Endothelial cell of umbilical vein (primary cell): ENCODE data around the gene KIDINS220. TPM values are rescaled to one million over a fixed set of nuclear protein-coding genes. Genes with fewer than 3 reads are reported as not detected.

Source experiments
- BruUV-seq: library from RNA; stranded (reverse); fragments of 400-500 nt; replicated peaks from 2 replicates; lab custom pipeline; 2021; lab: Mats Ljungman, UMichigan
- CTCF ChIA-PET: fragments of 300-600, 350-600 bp; sonication (Branson Sonifier 250); formaldehyde crosslinking; loops from one replicate; lab custom pipeline; 2021; ENCODE audit warnings: antibody characterized with exemption, inconsistent platforms; lab: Charles Lee
- POLR2A ChIA-PET: fragments of 300-600, 350-600 bp; sonication (Branson Sonifier 250); formaldehyde crosslinking; loops from one replicate; lab custom pipeline; 2021; ENCODE audit warnings: antibody characterized with exemption, inconsistent platforms; lab: Charles Lee
- DNase-seq: peaks from one replicate; pipeline ENCODE4 v3.0.0-alpha.2; 2011; ENCODE audit warnings: low read depth, low spot score
- FAIRE-seq: peaks from 2 replicates; lab custom pipeline; 2011; peaks lifted over from hg19 to GRCh38; lab: Jason Lieb, UNC
- H2AFZ ChIP-seq: 2 replicates; pipeline ENCODE4 v1.6.0; 2012; ENCODE audit warnings: low read depth, low read length, control low read depth, inconsistent platforms
- H3K27ac ChIP-seq: 2 replicates; pipeline ENCODE4 v1.5.1; 2011; ENCODE audit warnings: low read depth, mild to moderate bottlenecking, control low read depth, low read length, moderate library complexity; ENCODE audit not compliant: insufficient read depth
- H3K27me3 ChIP-seq, 2 experiments: 2 replicates each; pipeline versions ENCODE4 v1.6.0 to v1.6.1; 2011; ENCODE audit warnings: low read length in 2 of 2, mixed read lengths in 1 of 2; ENCODE audit not compliant: control insufficient read depth in 2 of 2, insufficient read depth in 2 of 2
- H3K36me3 ChIP-seq, 2 experiments: 2 replicates in 1 of 2; 3 replicates in 1 of 2; pipeline ENCODE4 v1.5.1; 2011; ENCODE audit warnings: low read length in 2 of 2, mild to moderate bottlenecking in 1 of 2, moderate library complexity in 1 of 2; ENCODE audit not compliant: control insufficient read depth in 2 of 2, insufficient read depth in 2 of 2; ENCODE audit errors: extremely low read depth in 1 of 2
- H3K4me1 ChIP-seq: 3 replicates; pipeline ENCODE4 v1.5.1; 2011; ENCODE audit warnings: mild to moderate bottlenecking, low read length; ENCODE audit not compliant: control insufficient read depth, insufficient read depth; ENCODE audit errors: extremely low read depth
- H3K4me2 ChIP-seq: 2 replicates; pipeline ENCODE4 v1.6.1; 2011; ENCODE audit warnings: low read length, control low read depth, mixed read lengths; ENCODE audit not compliant: insufficient read depth
- H3K4me3 ChIP-seq, 3 experiments: fragments of 200-600 bp in 1 of 3; sonication (generic), shearing (Covaris generic) in 1 of 3; replicated peaks in 1 of 3; 2 replicates each; pipeline ENCODE4 v1.5.1; 2011 to 2016; ENCODE audit warnings: control low read depth in 3 of 3, low read length in 3 of 3, mild to moderate bottlenecking in 2 of 3, inconsistent platforms in 1 of 3, low read depth in 1 of 3, moderate library complexity in 1 of 3; ENCODE audit not compliant: insufficient read depth in 1 of 3
- H3K79me2 ChIP-seq: 2 replicates; pipeline ENCODE4 v1.6.0; 2012; ENCODE audit warnings: low read length, inconsistent platforms; ENCODE audit not compliant: control insufficient read depth, insufficient read depth
- H3K9ac ChIP-seq: replicated peaks from 2 replicates; pipeline ENCODE3; 2011; ENCODE audit warnings: low read length, control low read depth; ENCODE audit not compliant: insufficient read depth; ENCODE audit errors: extremely low read depth
- H3K9me1 ChIP-seq: replicated peaks from 3 replicates; pipeline ENCODE4 v1.6.0; 2011; ENCODE audit warnings: mild to moderate bottlenecking, low read length; ENCODE audit not compliant: control insufficient read depth, insufficient read depth; ENCODE audit errors: extremely low read depth
- H3K9me3 ChIP-seq: replicated peaks from 2 replicates; pipeline ENCODE4 v1.5.1; 2012; ENCODE audit warnings: low read length, inconsistent platforms; ENCODE audit not compliant: control insufficient read depth, insufficient read depth
- H4K20me1 ChIP-seq: replicated peaks from 2 replicates; pipeline ENCODE3; 2011; ENCODE audit warnings: mild to moderate bottlenecking, low read length; ENCODE audit not compliant: control insufficient read depth, insufficient read depth; ENCODE audit errors: extremely low read depth
- CTCF ChIP-seq, 2 donors: IDR thresholded peaks; 1 replicate in 1 of 2; 2 replicates in 1 of 2; pipeline ENCODE4 v1.5.1; 2011; ENCODE audit warnings: low read length in 2 of 2, mild to moderate bottlenecking in 2 of 2, moderate library complexity in 2 of 2, control low read depth in 1 of 2, inconsistent platforms in 1 of 2, low read depth in 1 of 2; ENCODE audit not compliant: insufficient read depth in 1 of 2; ENCODE audit errors: extremely low read depth in 1 of 2
- EZH2 ChIP-seq: IDR thresholded peaks from 2 replicates; pipeline ENCODE4 v1.6.1; 2012; ENCODE audit warnings: borderline replicate concordance, low read depth, mild to moderate bottlenecking, moderate library complexity, low read length, inconsistent platforms; ENCODE audit not compliant: severe bottlenecking
- FOS ChIP-seq: IDR thresholded peaks from 2 replicates; pipeline ENCODE4 v1.6.1; 2011; ENCODE audit warnings: mild to moderate bottlenecking, low read length, moderate library complexity, borderline replicate concordance; ENCODE audit not compliant: insufficient read depth
- GATA2 ChIP-seq: IDR thresholded peaks from 2 replicates; pipeline ENCODE4 v1.7.0; 2011; ENCODE audit warnings: low read depth, mild to moderate bottlenecking, moderate library complexity, mixed read lengths, low read length; ENCODE audit not compliant: insufficient read length, insufficient read depth
- JUN ChIP-seq: IDR thresholded peaks from 2 replicates; pipeline ENCODE4 v1.6.1; 2011; ENCODE audit warnings: borderline replicate concordance, low read depth; ENCODE audit not compliant: insufficient read length, insufficient read depth
- MAX ChIP-seq: IDR thresholded peaks from 2 replicates; pipeline ENCODE4 v1.6.1; 2011; ENCODE audit not compliant: insufficient read depth, insufficient read length
- MYC ChIP-seq: IDR thresholded peaks from one replicate; pipeline ENCODE4 v1.6.1; 2011; ENCODE audit warnings: mild to moderate bottlenecking, low read depth, low read length
- POLR2A ChIP-seq: IDR thresholded peaks from 2 replicates; pipeline ENCODE4 v1.6.1; 2012; ENCODE audit warnings: low read depth, mild to moderate bottlenecking, control low read depth, low read length
- POLR2AphosphoS5 ChIP-seq: IDR thresholded peaks from 2 replicates; pipeline ENCODE4 v1.6.1; 2012; ENCODE audit warnings: low read depth, mild to moderate bottlenecking, control low read depth, low read length, moderate library complexity; ENCODE audit not compliant: insufficient read depth
- dilution Hi-C: fragments of 300-500 bp; cut with MboI; formaldehyde crosslinking; loops from one replicate; pipeline ENCODE4 v1.15.0; 2019; ENCODE audit warnings: low sequenced_read_pairs; ENCODE audit not compliant: extremely low pct_ligation_motif_present
- intact Hi-C: fragments of 100-400 bp; cut with micrococcal nuclease; formaldehyde crosslinking; loops from one replicate; pipeline ENCODE4 v1.10.0; 2022
- polyA plus RNA-seq, 4 experiments: library from polyadenylated mRNA; depleted of rRNA in 3 of 4; stranded (reverse) in 3 of 4; unstranded in 1 of 4; fragments of >200 nt; gene quantifications; 2 replicates each; pipeline versions ENCODE4 v1.2.1 to v1.2.3, GENCODE V29; 2011 to 2012; ENCODE audit warnings: missing spikeins in 1 of 4
- total RNA-seq: library from RNA; stranded (reverse); gene quantifications from 2 replicates; pipeline ENCODE4 v1.2.3, GENCODE V29; 2021

KIDINS220 gene
- total and polyA plus RNA-seq, 2 donors (not counting 3 experiments of a cell fraction or from before 2014, with no cell fraction given): 33.9 to 41.3 TPM

- intact Hi-C loops: loop anchor here (1.0 to 10.0 kb wide), 4 partner anchors 322 to 1856 kb away; partner anchors contain the start of gene MBOAT2
These were observed 156.3 kb downstream of the KIDINS220 start for GRCh38 chr2:8680822-8681760.

More at GRCh38 chr2:8680822-8681760, 156.3 kb downstream of the KIDINS220 start:
- no peaks in the 10 kb centered on the region for H3K9me3 ChIP-seq
- H3K9ac ChIP-seq: peak overlapping the region; percentile 32
- no TSS peak for BruUV-seq
- CTCF ChIA-PET: interaction anchor here (0.8 to 5.1 kb wide), 4 partner anchors 10 to 1584 kb away, joined by 3 to 66 read pairs (median 4); no protein-coding TSS in a partner anchor
- peak overlapping the region; percentile 57 for H3K4me2 ChIP-seq
- peak overlapping the region; percentile 35 for H2AFZ ChIP-seq
- no peaks in the 10 kb centered on the region for H3K36me3 ChIP-seq
- H4K20me1 ChIP-seq: no peaks in the 10 kb centered on the region
- H3K79me2 ChIP-seq: no peaks in the 10 kb centered on the region
- peak; percentile 28 for FAIRE-seq
- peak overlapping the region; percentile 98 for H3K27ac ChIP-seq
- H3K4me1 ChIP-seq: peaks cover 68% of the 10 kb centered on the region
- peak overlapping the region; percentile 14 to 49 (median 34) for H3K4me3 ChIP-seq
- peaks cover 10 to 33% of the 10 kb centered on the region in 2 experiments for H3K27me3 ChIP-seq
- H3K9me1 ChIP-seq: no peaks in the 10 kb centered on the region
- POLR2A ChIA-PET: interaction anchor here (0.5 to 1.8 kb wide), 11 partner anchors 9 to 1486 kb away, joined by 3 to 11 read pairs (median 4); no protein-coding TSS in a partner anchor
- peak; percentile 62 for DNase-seq
- dilution Hi-C loops: no loop called here
- no peak for TF ChIP-seq JUN
- TF ChIP-seq CTCF (IDR thresholded peaks at IDR 0.05; ENCODE audit: extremely low read depth in 1 of 2, insufficient read depth in 1 of 2, low read depth in 1 of 2, low read length in 2 of 2): no peak
- TF ChIP-seq EZH2: no peak
- no peak for TF ChIP-seq MYC
- TF ChIP-seq POLR2A: no peak
- TF ChIP-seq FOS: no peak
- no peak for TF ChIP-seq GATA2
- no peak for TF ChIP-seq MAX
- no peak for TF ChIP-seq POLR2AphosphoS5
